ENCODE measurements around the gene GTPBP8. TPM values are rescaled to one million over a fixed set of nuclear protein-coding genes. Genes with fewer than 3 reads are reported as not detected.

Gene GTPBP8
- total and polyA plus RNA-seq, 2 of the 13 experiments (the other 11 are each of a cell fraction or from before 2014, with no cell fraction given) = 12.5 to 16.7 TPM

DNA sequence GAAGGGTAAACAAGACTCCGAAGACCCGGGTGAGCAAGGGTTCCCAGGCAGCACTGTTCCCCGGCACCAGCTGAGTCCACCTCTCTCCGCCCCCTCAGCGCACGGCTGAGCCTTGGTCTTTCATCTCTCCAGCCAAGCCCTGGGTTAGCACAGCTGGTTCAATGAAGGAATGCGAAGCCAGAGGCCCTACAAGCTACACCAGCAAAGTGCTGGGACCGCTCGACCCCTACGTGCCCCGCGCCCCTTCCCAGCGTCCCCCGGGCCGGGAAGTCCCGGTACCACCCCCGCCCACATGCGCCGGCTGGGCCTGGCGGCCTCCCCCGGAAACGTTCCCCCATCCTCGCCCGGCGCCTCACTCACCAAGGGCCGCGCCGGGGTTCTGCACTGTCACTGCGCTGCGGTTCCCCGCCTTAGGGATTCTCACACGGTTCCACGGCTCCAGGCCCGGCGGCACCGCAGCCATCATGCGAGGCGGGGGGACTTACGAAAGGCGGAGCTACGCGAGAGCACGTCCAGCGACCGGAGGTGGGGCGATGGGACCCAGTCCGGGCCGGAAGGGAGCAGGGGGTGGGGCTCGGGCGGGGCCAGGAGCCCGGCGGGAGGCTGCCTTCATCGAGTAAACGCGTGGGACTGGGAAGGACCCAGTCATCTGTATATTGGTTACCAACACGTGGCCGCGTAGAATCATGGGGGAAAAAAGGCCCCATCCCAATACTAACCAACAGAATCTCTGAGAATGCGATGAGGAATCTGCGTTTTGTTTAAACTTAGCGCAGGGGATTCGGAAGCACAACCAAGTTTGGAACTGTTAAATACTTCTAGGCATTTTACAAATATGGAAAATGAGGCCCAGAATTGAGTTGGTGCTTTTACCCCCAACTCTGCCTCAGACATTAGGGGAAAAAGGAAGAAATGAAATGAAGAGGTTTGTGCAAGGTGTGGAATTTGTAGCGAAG lies 28.7 kb downstream of the GTPBP8 start (continued):
- no peak for TF ChIP-seq XBP1 (CRISPR knock-in tag; IDR thresholded peaks at IDR 0.05)
- TF ChIP-seq ZNF326 (CRISPR knock-in tag; IDR thresholded peaks at IDR 0.05; ENCODE audit: borderline replicate concordance) = no peak
- no peak for TF ChIP-seq ZNF672 (CRISPR knock-in tag; IDR thresholded peaks at IDR 0.05)
- peak; percentile 51; the same call in 1 of the 2 replicates for TF ChIP-seq ZNF644 (CRISPR knock-in tag; IDR thresholded peaks at IDR 0.05; ENCODE audit: low read depth)
- TF ChIP-seq ZMAT3 (CRISPR knock-in tag; conservative IDR thresholded peaks at IDR 0.05) = no peak
- TF ChIP-seq TEAD2 (CRISPR knock-in tag; IDR thresholded peaks at IDR 0.05) = no peak
- TF ChIP-seq ZNF124 (CRISPR knock-in tag; IDR thresholded peaks at IDR 0.05) = no peak
- 0 out of 2 replicates have a peak, but pooled peaks have one; percentile 8 for TF ChIP-seq MIXL1 (CRISPR knock-in tag; IDR thresholded peaks at IDR 0.05)
- no peak for TF ChIP-seq ADNP (CRISPR knock-in tag; IDR thresholded peaks at IDR 0.05)
- TF ChIP-seq MBD4 (IDR thresholded peaks at IDR 0.05; ENCODE audit: borderline replicate concordance, low read length) = no peak
- peak; percentile 81 for TF ChIP-seq ETV5 (CRISPR knock-in tag; IDR thresholded peaks at IDR 0.05; ENCODE audit: borderline replicate concordance)
- TF ChIP-seq SRSF9 (IDR thresholded peaks at IDR 0.05; ENCODE audit: borderline replicate concordance, insufficient read depth, low read depth, low read length, poor library complexity, severe bottlenecking) = no peak
- no peak; the same call in 1 of the 2 replicates for TF ChIP-seq RCOR2 (CRISPR knock-in tag; IDR thresholded peaks at IDR 0.05)
- peak; percentile 35; the same call in 1 of the 2 replicates for TF ChIP-seq SP5 (CRISPR knock-in tag; IDR thresholded peaks at IDR 0.05; ENCODE audit: borderline replicate concordance, low read depth)
- peak; percentile 85 for TF ChIP-seq TARDBP (CRISPR knock-in tag; IDR thresholded peaks at IDR 0.05)
- TF ChIP-seq ZNF20 (CRISPR knock-in tag; IDR thresholded peaks at IDR 0.05) = no peak
- TF ChIP-seq ASH2L (IDR thresholded peaks at IDR 0.05; ENCODE audit: insufficient read length, low read depth, low read length) = peak; percentile 84
- peak; percentile 56; the same call in 1 of the 2 replicates for TF ChIP-seq KLF15 (CRISPR knock-in tag; IDR thresholded peaks at IDR 0.05; ENCODE audit: borderline replicate concordance)
- no peak for TF ChIP-seq SNRNP70 (IDR thresholded peaks at IDR 0.05; ENCODE audit: low read depth, low read length)
- TF ChIP-seq, protein P1, sequence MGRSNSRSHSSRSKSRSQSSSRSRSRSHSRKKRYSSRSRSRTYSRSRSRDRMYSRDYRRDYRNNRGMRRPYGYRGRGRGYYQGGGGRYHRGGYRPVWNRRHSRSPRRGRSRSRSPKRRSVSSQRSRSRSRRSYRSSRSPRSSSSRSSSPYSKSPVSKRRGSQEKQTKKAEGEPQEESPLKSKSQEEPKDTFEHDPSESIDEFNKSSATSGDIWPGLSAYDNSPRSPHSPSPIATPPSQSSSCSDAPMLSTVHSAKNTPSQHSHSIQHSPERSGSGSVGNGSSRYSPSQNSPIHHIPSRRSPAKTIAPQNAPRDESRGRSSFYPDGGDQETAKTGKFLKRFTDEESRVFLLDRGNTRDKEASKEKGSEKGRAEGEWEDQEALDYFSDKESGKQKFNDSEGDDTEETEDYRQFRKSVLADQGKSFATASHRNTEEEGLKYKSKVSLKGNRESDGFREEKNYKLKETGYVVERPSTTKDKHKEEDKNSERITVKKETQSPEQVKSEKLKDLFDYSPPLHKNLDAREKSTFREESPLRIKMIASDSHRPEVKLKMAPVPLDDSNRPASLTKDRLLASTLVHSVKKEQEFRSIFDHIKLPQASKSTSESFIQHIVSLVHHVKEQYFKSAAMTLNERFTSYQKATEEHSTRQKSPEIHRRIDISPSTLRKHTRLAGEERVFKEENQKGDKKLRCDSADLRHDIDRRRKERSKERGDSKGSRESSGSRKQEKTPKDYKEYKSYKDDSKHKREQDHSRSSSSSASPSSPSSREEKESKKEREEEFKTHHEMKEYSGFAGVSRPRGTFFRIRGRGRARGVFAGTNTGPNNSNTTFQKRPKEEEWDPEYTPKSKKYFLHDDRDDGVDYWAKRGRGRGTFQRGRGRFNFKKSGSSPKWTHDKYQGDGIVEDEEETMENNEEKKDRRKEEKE (IDR thresholded peaks at IDR 0.05) = no peak
- no peak for TF ChIP-seq MTF1 (CRISPR knock-in tag; IDR thresholded peaks at IDR 0.05)
- TF ChIP-seq, protein P2, sequence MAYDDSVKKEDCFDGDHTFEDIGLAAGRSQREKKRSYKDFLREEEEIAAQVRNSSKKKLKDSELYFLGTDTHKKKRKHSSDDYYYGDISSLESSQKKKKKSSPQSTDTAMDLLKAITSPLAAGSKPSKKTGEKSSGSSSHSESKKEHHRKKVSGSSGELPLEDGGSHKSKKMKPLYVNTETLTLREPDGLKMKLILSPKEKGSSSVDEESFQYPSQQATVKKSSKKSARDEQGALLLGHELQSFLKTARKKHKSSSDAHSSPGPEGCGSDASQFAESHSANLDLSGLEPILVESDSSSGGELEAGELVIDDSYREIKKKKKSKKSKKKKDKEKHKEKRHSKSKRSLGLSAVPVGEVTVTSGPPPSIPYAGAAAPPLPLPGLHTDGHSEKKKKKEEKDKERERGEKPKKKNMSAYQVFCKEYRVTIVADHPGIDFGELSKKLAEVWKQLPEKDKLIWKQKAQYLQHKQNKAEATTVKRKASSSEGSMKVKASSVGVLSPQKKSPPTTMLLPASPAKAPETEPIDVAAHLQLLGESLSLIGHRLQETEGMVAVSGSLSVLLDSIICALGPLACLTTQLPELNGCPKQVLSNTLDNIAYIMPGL (CRISPR knock-in tag; IDR thresholded peaks at IDR 0.05; ENCODE audit: borderline replicate concordance in 1 of 2, low read depth in 1 of 2) = peak; percentile 84 to 87
- TF ChIP-seq ZNF773 (CRISPR knock-in tag; IDR thresholded peaks at IDR 0.05; ENCODE audit: borderline replicate concordance) = no peak; the same call in 1 of the 2 replicates
- peak; percentile 74 for TF ChIP-seq HNRNPK (IDR thresholded peaks at IDR 0.05; ENCODE audit: low read depth, low read length, poor library complexity, severe bottlenecking)
- TF ChIP-seq ATAD3A (CRISPR knock-in tag; IDR thresholded peaks at IDR 0.05) = no peak
- TF ChIP-seq HNRNPUL1 (IDR thresholded peaks at IDR 0.05; ENCODE audit: low read depth, low read length) = no peak
- no peak for TF ChIP-seq SIX4 (CRISPR knock-in tag; IDR thresholded peaks at IDR 0.05)
